T47D (cell line): ENCODE measurements around the gene TRIM68.
A peak's percentile ranks its signal among the peaks of the same experiment; 100 is the strongest.

Experiments used
- DNase-seq, 2 experiments: peaks; one replicate each; pipeline versions ENCODE4 v3.0.0 to v3.0.0-alpha.2; 2011 to 2012; ENCODE audit warnings: low read depth in 1 of 2, low spot score in 1 of 2
- JUND ChIP-seq: IDR thresholded peaks from 2 replicates; pipeline ENCODE4 v1.6.1; 2012; ENCODE audit warnings: low read depth
- in situ Hi-C: cut with HindIII; loops from 2 replicates; pipeline ENCODE4 v1.10.0; 2016; ENCODE audit warnings: low sequenced_read_pairs, low pct_unique_long_range_greater_than_20kb

The TRIM68 gene

DNA sequence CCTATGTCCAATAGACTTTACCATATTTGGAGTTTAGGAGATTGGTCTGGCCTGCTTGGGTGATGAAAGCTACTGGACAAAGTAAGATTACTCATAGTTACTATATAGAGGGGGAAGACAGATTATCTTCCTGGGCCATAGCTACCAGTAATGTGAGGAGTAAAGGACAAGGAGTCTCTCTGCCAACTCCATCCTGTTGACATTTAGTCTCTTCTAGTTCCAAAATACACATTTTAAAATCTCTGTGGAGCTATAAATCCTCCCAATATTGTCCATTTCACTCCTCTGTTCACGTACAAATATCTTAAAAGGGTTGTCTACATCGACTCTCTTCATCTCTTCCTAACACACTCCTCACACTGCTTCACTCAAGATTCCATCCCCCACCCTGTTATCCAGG is 28.1 kb upstream of the TRIM68 start:
- no peak for TF ChIP-seq JUND
- in situ Hi-C loops, result no loop called here
- no peak for DNase-seq

DNA sequence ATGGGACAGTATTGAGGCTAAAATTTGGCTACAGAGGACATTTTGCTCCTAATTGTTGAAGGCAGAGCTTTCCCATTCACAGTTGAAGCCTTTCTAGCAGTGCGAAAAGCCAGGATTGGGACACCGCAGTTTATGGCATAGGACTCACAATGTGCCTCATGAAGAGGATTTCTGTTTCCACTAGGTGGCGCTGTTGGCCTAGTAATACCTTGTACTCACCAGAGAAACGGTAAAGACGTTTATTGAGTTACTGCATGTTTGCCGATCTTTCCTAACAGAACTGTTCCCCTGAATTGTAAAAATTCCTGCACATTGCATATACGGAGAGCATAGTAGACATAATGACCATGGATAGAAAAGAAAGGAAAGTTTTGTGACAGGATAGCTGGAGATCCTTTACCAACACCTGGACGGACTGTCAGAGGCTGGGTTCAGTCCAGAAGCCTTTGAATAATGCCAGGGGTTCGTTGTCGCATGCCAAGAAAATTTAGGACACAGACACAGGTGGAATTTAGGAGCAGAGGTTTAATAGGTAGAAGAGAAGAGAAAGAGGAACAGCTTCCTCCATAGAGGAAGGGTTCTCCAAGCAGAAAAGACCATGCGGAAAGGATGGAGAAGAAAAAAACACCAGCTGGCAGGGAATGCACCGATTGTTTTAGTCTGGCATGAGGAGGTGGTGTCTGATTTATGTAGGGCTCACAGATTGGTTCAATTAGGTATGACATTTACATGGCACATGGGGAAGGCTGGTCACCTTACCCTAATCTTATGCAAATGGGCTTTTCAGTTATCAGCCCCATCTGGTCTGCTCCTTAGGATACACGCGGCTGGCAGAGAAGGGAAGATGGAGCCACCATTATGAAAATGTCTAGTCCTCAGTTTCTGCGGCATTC is 18.4 kb upstream of the TRIM68 start:
- peak in 1 of 2 experiments; percentile 85 for DNase-seq
- in situ Hi-C loops, result no loop called here
- no peak for TF ChIP-seq JUND

DNA sequence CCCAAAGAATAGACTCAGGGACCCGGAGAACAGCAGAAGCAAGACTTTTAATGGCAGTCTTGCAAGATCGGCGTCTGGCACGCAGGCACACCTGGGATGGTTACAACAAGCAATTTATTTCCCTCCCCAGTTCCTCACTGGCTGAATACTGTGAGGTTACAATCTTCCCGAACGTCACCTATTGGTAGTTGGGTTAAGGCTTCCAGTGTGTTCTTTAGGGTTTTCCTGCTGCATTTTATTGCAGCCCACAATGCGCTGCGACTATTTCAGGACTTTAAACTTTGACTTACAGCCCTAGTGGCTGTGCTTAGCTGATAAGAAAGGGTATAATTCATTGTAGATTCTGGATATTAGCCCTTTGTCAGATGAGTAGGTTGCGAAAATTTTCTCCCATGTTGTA is 11.5 kb upstream of the TRIM68 start:
- in situ Hi-C loops, result no loop called here
- TF ChIP-seq JUND, result no peak
- peak in 1 of 2 experiments; percentile 8 for DNase-seq

DNA sequence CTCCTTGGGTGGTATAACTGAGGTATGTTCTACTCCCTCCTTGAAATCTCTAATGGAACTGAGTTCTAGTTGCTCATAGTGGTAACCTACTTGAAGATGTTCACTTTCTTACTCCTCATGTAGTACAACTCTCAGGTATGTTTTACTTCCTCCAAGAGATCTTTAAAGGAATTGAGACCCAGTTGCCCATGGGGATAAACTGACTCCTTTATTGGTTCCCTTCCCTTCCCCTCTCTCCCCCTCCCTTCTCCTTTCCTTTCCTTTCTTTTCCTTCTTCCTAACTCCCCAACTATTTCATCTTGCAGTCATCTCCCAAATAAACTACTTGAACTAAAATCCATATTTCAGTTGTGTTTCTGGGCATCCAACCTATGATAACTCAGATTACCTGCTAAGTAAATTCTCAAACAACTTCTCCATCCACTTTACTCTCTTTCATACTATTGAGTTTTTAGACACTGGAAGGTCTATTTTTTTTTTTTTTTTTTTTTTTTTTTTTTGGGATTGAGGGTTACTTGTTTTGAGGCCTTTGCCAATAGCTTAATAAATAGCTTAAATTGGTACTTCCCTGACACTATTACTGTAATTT is 7.9 kb upstream of the TRIM68 start:
- DNase-seq, result no peak
- in situ Hi-C loops, result no loop called here
- TF ChIP-seq JUND, result no peak

DNA sequence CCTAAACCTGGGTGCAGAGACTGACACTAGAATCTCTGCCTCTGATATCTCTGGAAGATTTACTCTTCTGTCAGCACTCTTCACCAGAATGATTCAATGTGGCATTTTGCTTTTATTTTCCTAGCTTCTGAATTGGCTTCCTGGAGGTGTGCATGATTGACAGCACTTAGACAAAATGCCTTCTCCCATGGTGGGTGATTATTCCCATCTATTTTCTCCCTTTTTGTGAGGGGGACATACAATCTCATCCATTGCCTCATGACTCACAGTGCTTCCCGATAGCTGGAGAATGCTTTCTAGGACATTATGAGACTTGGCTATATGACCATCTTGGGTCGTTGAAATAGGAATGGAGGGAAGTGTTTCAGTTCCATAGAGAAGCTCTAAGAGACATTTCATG is 4.0 kb upstream of the TRIM68 start:
- DNase-seq, result no peak
- TF ChIP-seq JUND, result no peak
- in situ Hi-C loops, result no loop called here

DNA sequence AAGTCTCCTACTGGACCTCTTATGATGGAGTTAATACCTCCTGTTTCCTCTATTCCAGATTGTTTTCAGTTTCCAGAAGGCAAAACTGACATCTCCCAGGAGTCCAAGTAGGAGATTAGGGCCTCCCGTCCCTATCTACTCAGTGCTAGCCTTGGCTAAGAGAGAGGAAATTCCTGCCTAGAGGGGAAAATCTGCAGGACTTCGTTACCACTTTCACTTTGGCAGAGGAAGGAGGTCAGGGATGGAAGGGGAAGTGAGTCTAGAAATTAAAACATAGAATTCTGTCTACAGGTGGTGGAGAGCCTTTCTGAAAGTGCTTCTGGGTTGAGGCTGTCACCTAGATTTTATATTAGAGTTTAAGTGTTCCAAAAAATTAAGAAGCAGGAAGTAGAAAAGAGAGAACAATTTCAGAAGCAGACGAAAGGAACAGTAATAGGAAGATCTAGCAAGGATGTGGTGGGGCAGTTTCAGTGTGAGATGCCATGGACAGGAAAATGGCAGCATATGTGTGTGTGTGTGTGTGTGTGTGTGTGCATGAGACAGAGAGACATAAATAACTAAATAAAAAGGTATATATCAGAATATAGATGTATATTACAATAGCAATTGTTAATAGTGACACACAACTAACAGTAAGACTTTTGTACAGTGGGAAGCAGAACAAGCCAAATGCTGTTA is 2.4 kb upstream of the TRIM68 start:
- no peak for DNase-seq
- TF ChIP-seq JUND, result no peak
- in situ Hi-C loops, result no loop called here

DNA sequence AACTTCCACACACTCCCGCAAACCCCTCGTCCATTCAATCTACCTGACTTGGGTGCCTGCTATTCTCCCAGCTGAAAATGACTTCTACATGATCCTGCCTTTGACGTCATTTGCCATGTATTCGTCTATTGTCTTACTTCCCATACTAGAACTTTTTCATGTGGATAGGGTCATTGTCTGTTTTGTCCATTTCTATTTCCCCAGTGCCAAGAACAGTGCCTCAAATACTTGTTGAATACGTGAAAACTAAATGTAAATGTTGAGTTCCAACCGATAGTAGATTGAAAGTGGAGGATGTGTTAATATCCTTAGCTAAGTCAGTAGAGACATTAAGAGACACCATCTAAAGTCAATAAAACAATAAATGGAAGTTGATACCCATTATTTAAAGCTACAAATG is 935 bp downstream of the TRIM68 start:
- in situ Hi-C loops, result no loop called here
- DNase-seq, result no peak
- no peak for TF ChIP-seq JUND

DNA sequence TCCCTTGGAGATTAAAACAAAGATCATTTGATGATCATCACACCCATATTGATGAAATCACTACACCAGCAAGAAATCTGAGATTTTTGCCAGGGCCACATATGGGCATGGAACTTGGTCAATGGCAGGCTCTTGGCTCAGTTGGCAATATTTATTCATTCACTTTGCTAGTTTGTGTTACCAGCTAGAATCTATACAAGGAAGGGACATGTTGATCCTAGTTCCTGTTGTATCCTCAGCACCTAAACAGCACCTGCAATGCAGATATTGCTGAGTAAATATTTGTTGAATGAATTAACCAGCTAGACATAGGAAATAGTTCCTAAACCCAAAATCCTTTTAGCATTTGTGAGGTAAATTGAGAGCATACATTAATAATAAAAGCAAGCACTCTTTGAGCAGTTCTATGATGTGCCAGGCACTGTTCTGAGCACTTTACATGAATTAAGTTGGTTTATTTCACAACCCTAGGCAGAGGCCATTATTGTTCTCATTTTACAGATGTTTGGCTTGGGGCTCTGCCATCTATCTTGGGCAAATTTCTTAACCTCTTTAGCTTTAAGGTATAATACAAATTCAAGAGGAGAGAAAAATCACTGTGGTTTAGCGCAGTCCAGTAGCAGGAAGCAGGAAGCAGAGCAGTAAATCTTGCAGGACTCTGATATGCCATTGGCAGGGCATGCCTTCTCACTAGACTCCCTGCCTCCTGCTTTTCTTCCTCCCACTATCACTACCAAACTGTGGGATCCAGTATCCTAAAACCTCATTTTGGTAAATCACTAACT is 1.6 kb downstream of the TRIM68 start:
- TF ChIP-seq JUND, result no peak
- in situ Hi-C loops, result no loop called here
- DNase-seq, result peak in 1 of 2 experiments; percentile 22

DNA sequence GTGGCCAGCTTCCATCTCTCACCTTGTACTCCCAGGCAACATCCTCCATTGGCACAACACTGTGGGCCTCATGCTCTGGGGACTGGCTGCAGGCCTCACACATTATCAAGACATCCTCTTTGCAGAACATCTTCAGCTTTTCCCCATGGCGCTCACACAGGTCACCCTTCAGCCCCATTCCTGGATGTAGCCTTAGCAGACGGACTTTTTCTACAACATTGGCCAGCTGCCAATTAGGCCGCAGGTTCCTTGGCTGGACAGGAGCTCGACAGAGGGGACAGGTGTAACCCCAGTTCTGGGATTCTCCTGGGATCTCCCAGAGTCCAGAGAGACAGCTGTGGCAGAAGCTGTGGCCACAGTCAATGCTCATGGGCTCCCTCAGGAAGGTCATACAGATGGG is 3.0 kb downstream of the TRIM68 start:
- TF ChIP-seq JUND, result no peak
- in situ Hi-C loops, result no loop called here
- no peak for DNase-seq

DNA sequence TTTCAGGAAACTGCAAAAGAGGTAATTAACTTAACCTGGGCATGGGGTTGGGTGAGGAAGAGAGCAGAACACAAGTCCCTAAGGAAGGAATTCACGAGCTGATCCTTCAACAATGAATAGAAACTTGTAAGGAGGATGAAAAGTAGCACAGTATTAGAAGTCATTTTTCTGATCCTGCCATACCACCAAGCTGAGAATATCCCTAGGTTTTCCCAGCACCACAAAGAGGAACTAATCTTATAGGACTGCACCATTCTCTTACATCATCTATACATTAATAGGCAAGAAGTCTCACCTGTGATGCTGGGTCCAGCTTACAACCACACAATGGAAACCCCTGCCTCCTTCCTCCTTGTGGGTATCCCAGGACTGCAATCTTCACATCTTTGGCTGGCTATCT is 14.3 kb downstream of the TRIM68 start, which contains the start of gene OR52I1:
Gene OR52I1 (plus strand): TSS at position 301 of the 400 bp plus-strand sequence. CDS start 0 bp downstream, at position 301.
- DNase-seq, result no peak
- in situ Hi-C loops, result no loop called here
- no peak for TF ChIP-seq JUND

DNA sequence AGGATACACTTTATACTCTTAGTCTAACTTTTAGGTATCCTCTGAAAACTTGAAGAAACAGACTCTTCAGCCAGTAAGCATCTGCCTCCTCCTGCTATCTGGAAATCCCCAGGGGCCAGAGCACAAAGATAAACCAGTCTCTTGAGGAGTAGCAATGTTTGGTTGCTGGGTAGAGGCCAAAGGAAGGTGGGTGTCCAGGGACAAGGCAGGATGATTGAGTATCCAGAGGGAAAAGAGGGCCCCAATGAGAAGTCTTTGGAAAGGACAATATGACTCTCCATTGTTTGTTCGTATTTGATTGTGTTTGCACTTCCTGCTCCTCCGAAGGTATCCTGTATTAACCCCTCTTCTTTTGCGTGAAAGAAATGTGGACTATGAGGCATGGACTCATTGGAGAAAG is 19.0 kb downstream of the TRIM68 start:
- TF ChIP-seq JUND, result no peak
- in situ Hi-C loops, result no loop called here
- DNase-seq, result no peak

DNA sequence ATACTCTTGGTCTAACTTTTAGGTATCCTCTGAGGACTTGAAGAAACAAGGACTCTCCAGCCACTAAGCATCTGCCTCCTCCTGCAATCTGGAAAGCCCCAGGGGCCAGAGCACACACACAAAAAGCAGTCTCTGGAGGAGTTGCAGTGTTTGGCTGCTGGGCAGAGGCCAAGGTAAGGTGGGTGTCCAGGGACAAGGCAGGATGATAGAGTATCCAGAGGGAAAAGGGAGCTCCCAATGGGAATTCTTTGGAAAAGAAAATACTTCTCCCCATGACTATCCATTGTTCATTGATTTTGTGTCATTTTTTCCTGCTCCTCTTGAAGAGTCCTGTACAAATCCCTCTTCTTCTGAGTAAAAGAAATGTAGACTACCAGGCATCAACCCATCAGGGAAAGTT is 26.6 kb downstream of the TRIM68 start, which contains the start of gene OR52I2:
Gene OR52I2 (plus strand): TSS at position 301 of the 400 bp plus-strand sequence.
- TF ChIP-seq JUND, result no peak
- in situ Hi-C loops, result no loop called here
- DNase-seq, result no peak
